GM21390 (cell line): ENCODE measurements around the gene TRPM6.
A peak's percentile ranks its signal among the peaks of the same experiment; 100 is the strongest.

Experiments used
- ATAC-seq: cut with Tn5 transposase; IDR thresholded peaks from one replicate; pipeline ENCODE4 v1.9.1; 2021; ENCODE audit not compliant: unreplicated experiment

The TRPM6 gene

GRCh38 chr9:74775396-74775795 lies 112.3 kb downstream of the TRPM6 start:
- no peak for ATAC-seq

GRCh38 chr9:74773886-74774479 lies 113.7 kb downstream of the TRPM6 start:
- peak; percentile 50 for ATAC-seq

GRCh38 chr9:74772121-74772520 lies 115.6 kb downstream of the TRPM6 start:
- peak; percentile 66 for ATAC-seq

- no peak for ATAC-seq
Observed at GRCh38 chr9:74771672-74772071, 116.0 kb downstream of the TRPM6 start.

GRCh38 chr9:74771262-74771585 lies 116.5 kb downstream of the TRPM6 start:
- no peak for ATAC-seq

- ATAC-seq, result no peak
Observed at GRCh38 chr9:74770508-74771261, 117.0 kb downstream of the TRPM6 start.

GRCh38 chr9:74765481-74765971 lies 122.2 kb downstream of the TRPM6 start:
- no peak for ATAC-seq

- no peak for ATAC-seq
Observed at GRCh38 chr9:74762950-74763349, 124.8 kb downstream of the TRPM6 start.

- ATAC-seq, result no peak
Observed at GRCh38 chr9:74760031-74760700, 127.6 kb downstream of the TRPM6 start.

- ATAC-seq, result no peak
Observed at GRCh38 chr9:74755999-74756398, 131.7 kb downstream of the TRPM6 start.

GRCh38 chr9:74755355-74755754 lies 132.4 kb downstream of the TRPM6 start:
- ATAC-seq, result no peak

- no peak for ATAC-seq
Observed at GRCh38 chr9:74753650-74754049, 134.1 kb downstream of the TRPM6 start.

- ATAC-seq, result no peak
Observed at GRCh38 chr9:74748966-74749365, 138.8 kb downstream of the TRPM6 start.

- peak; percentile 60 for ATAC-seq
Observed at GRCh38 chr9:74742792-74743730, 144.7 kb downstream of the TRPM6 start.

- ATAC-seq, result no peak
Observed at GRCh38 chr9:74742191-74742790, 145.4 kb downstream of the TRPM6 start.

- ATAC-seq, result no peak
Observed at GRCh38 chr9:74736646-74737045, 151.1 kb downstream of the TRPM6 start.

GRCh38 chr9:74735761-74736160 lies 152.0 kb downstream of the TRPM6 start:
- peak; percentile 57 for ATAC-seq

- no peak for ATAC-seq
Observed at GRCh38 chr9:74729136-74729695, 158.5 kb downstream of the TRPM6 start.

GRCh38 chr9:74728176-74728575 lies 159.5 kb downstream of the TRPM6 start:
- no peak for ATAC-seq

- ATAC-seq, result no peak
Observed at GRCh38 chr9:74726581-74726980, 161.1 kb downstream of the TRPM6 start.
